H1 (cell line): Measurements from ENCODE around the gene SLIT3. TPM values are rescaled to one million over a fixed set of nuclear protein-coding genes. Genes with fewer than 3 reads are reported as not detected.

Source experiments
- CTCF ChIA-PET: fragments of 300-600 bp; sonication (Branson Sonifier 250); formaldehyde crosslinking; loops from one replicate; lab custom pipeline; 2021; ENCODE audit not compliant: partially characterized antibody; lab: Charles Lee
- POLR2A ChIA-PET: fragments of 300-600 bp; sonication (Branson Sonifier 250); formaldehyde crosslinking; loops from one replicate; lab custom pipeline; 2021; ENCODE audit warnings: inconsistent platforms; ENCODE audit not compliant: partially characterized antibody; lab: Charles Lee
- DNase-seq, 2 experiments: peaks; one replicate each; pipeline versions ENCODE4 v3.0.0 to v3.0.0-alpha.2; 2010 to 2022; ENCODE audit warnings: low spot score in 2 of 2, low read depth in 1 of 2, mixed read lengths in 1 of 2
- FAIRE-seq: peaks from 2 replicates; lab custom pipeline; 2011; peaks lifted over from hg19 to GRCh38; lab: Jason Lieb, UNC
- H2AFZ ChIP-seq: 2 replicates; pipeline ENCODE4 v1.8.1; 2012; ENCODE audit warnings: low read length, inconsistent platforms
- H2AK5ac ChIP-seq: 2 replicates; pipeline ENCODE4 v1.6.1; 2013; ENCODE audit warnings: low read depth, low read length
- H2BK120ac ChIP-seq: replicated peaks from 2 replicates; pipeline ENCODE3; 2013; ENCODE audit warnings: low read depth, low read length, inconsistent platforms
- H2BK12ac ChIP-seq: 2 replicates; pipeline ENCODE4 v1.6.1; 2013; ENCODE audit warnings: low read depth, low read length
- H2BK15ac ChIP-seq: 2 replicates; pipeline ENCODE4 v1.6.1; 2013; ENCODE audit warnings: low read length
- H2BK20ac ChIP-seq: 2 replicates; pipeline ENCODE4 v1.6.1; 2013; ENCODE audit warnings: low read length
- H2BK5ac ChIP-seq: 2 replicates; pipeline ENCODE4 v1.6.1; 2013; ENCODE audit warnings: low read depth, low read length
- H3K14ac ChIP-seq: 2 replicates; pipeline ENCODE4 v1.6.1; 2013; ENCODE audit warnings: inconsistent platforms; ENCODE audit not compliant: insufficient read length
- H3K18ac ChIP-seq: 2 replicates; pipeline ENCODE4 v1.6.1; 2013; ENCODE audit warnings: low read length; ENCODE audit errors: extremely low read depth
- H3K23ac ChIP-seq: 2 replicates; pipeline ENCODE4 v1.6.1; 2013; ENCODE audit warnings: inconsistent platforms; ENCODE audit not compliant: insufficient read length
- H3K23me2 ChIP-seq: 2 replicates; pipeline ENCODE4 v1.6.1; 2013; ENCODE audit warnings: low read depth, low read length
- H3K27ac ChIP-seq: 2 replicates; pipeline ENCODE4 v1.6.1; 2011; ENCODE audit warnings: low read depth, low read length, inconsistent platforms
- H3K27me3 ChIP-seq, 4 experiments: replicated peaks in 1 of 4; 1 replicate in 1 of 4; 2 replicates in 3 of 4; pipeline versions ENCODE4 v1.6.1 to v1.8.1; 2011 to 2013; ENCODE audit warnings: low read length in 3 of 4, mild to moderate bottlenecking in 3 of 4, inconsistent platforms in 2 of 4, mixed read lengths in 2 of 4, moderate library complexity in 1 of 4; ENCODE audit not compliant: control insufficient read depth in 3 of 4, insufficient read depth in 3 of 4; ENCODE audit errors: extremely low read depth in 1 of 4
- H3K36me3 ChIP-seq, 4 experiments: 2 replicates each; pipeline versions ENCODE4 v1.6.1 to v1.8.1; 2011 to 2013; ENCODE audit warnings: mild to moderate bottlenecking in 4 of 4, low read length in 3 of 4, moderate library complexity in 2 of 4, control low read depth in 1 of 4, inconsistent platforms in 1 of 4; ENCODE audit not compliant: insufficient read depth in 4 of 4, control insufficient read depth in 2 of 4
- H3K4ac ChIP-seq: replicated peaks from 2 replicates; pipeline ENCODE3; 2013; ENCODE audit warnings: low read length, low read depth, mixed read lengths, inconsistent platforms; ENCODE audit not compliant: insufficient read length
- H3K4me1 ChIP-seq, 4 experiments: replicated peaks in 1 of 4; 1 replicate in 1 of 4; 2 replicates in 3 of 4; pipeline versions ENCODE4 v1.6.1 to v1.8.1; 2011 to 2013; ENCODE audit warnings: low read length in 3 of 4, inconsistent platforms in 2 of 4, mixed read lengths in 1 of 4; ENCODE audit not compliant: insufficient read depth in 4 of 4, control insufficient read depth in 3 of 4
- H3K4me2 ChIP-seq, 2 experiments: 2 replicates each; pipeline versions ENCODE4 v1.6.1 to v1.8.1; 2011 to 2013; ENCODE audit warnings: low read depth in 2 of 2, low read length in 2 of 2, control low read depth in 1 of 2, inconsistent platforms in 1 of 2, mild to moderate bottlenecking in 1 of 2; ENCODE audit not compliant: insufficient read depth in 1 of 2
- H3K4me3 ChIP-seq, 4 experiments: fragments of 200-600, 300-600 bp in 1 of 4; sonication (generic), shearing (Covaris generic), sonication (Bioruptor Twin) in 1 of 4; 2 replicates each; pipeline versions ENCODE4 v1.5.1 to v1.8.1; 2011 to 2016; ENCODE audit warnings: low read length in 4 of 4, low read depth in 3 of 4, control low read depth in 2 of 4, inconsistent platforms in 2 of 4, mild to moderate bottlenecking in 2 of 4, mixed read lengths in 1 of 4, moderate library complexity in 1 of 4; ENCODE audit not compliant: insufficient read depth in 2 of 4; ENCODE audit errors: extremely low read depth in 1 of 4
- H3K56ac ChIP-seq: replicated peaks from 2 replicates; pipeline ENCODE3; 2013; ENCODE audit warnings: low read depth, mild to moderate bottlenecking, mixed read lengths, low read length, inconsistent platforms; ENCODE audit not compliant: insufficient read length
- H3K79me1 ChIP-seq: 2 replicates; pipeline ENCODE4 v1.6.1; 2013; ENCODE audit warnings: low read depth, low read length, control low read depth
- H3K79me2 ChIP-seq, 2 experiments: 2 replicates each; pipeline versions ENCODE4 v1.6.1 to v1.8.1; 2012 to 2013; ENCODE audit warnings: low read length in 2 of 2, mild to moderate bottlenecking in 2 of 2, inconsistent platforms in 1 of 2; ENCODE audit not compliant: insufficient read depth in 2 of 2, control insufficient read depth in 1 of 2
- H3K9ac ChIP-seq, 4 experiments: replicated peaks in 1 of 4; 1 replicate in 1 of 4; 2 replicates in 3 of 4; pipeline versions ENCODE4 v1.6.1 to v1.8.1; 2011 to 2013; ENCODE audit warnings: low read depth in 3 of 4, low read length in 3 of 4, control low read depth in 2 of 4, mild to moderate bottlenecking in 2 of 4, moderate library complexity in 2 of 4, inconsistent platforms in 1 of 4; ENCODE audit errors: extremely low read depth in 1 of 4
- H3K9me3 ChIP-seq, 2 experiments: 2 replicates each; pipeline versions ENCODE4 v1.6.1 to v1.8.1; 2012 to 2013; ENCODE audit warnings: mild to moderate bottlenecking in 2 of 2, moderate library complexity in 2 of 2, control low read depth in 1 of 2, inconsistent platforms in 1 of 2, low read depth in 1 of 2, low read length in 1 of 2, mixed read lengths in 1 of 2; ENCODE audit not compliant: insufficient read depth in 2 of 2
- H4K20me1 ChIP-seq, 2 experiments: replicated peaks in 1 of 2; 2 replicates each; pipeline versions ENCODE3 to v1.8.1; 2011 to 2013; ENCODE audit warnings: inconsistent platforms in 2 of 2, low read length in 2 of 2, mild to moderate bottlenecking in 1 of 2; ENCODE audit not compliant: insufficient read depth in 2 of 2, control insufficient read depth in 1 of 2
- H4K5ac ChIP-seq: 2 replicates; pipeline ENCODE4 v1.6.1; 2013; ENCODE audit warnings: low read length, low read depth, mixed read lengths, inconsistent platforms; ENCODE audit not compliant: insufficient read length
- H4K8ac ChIP-seq: 2 replicates; pipeline ENCODE4 v1.8.0; 2013; ENCODE audit warnings: mild to moderate bottlenecking, moderate library complexity, low read length, inconsistent platforms; ENCODE audit not compliant: insufficient read depth; ENCODE audit errors: extremely low read depth
- H4K91ac ChIP-seq: replicated peaks from 2 replicates; pipeline ENCODE3; 2013; ENCODE audit warnings: low read length, mixed read lengths, inconsistent platforms; ENCODE audit not compliant: insufficient read length
- CHD1 ChIP-seq: IDR thresholded peaks from 2 replicates; pipeline ENCODE4 v1.6.1; 2012; ENCODE audit warnings: low read depth, low read length, improper control_type of control experiment
- EZH2 ChIP-seq: fragments of 200-600 bp; sonication (generic); IDR thresholded peaks from 2 replicates; pipeline ENCODE4 v1.7.1; 2012; ENCODE audit warnings: low read depth, mild to moderate bottlenecking, moderate library complexity, low read length, inconsistent platforms; ENCODE audit not compliant: severe bottlenecking
- GTF2F1 ChIP-seq: IDR thresholded peaks from 2 replicates; pipeline ENCODE4 v1.6.1; 2012; ENCODE audit warnings: low read depth, low read length, improper control_type of control experiment, borderline replicate concordance
- HDAC2 ChIP-seq, 2 experiments: fragments of 300-600 bp in 1 of 2; sonication (generic) in 1 of 2; IDR thresholded peaks; 2 replicates each; pipeline ENCODE4 v1.6.1; 2011 to 2012; ENCODE audit warnings: low read depth in 2 of 2, low read length in 2 of 2, mild to moderate bottlenecking in 2 of 2, moderate library complexity in 2 of 2, borderline replicate concordance in 1 of 2, inconsistent platforms in 1 of 2
- HDAC6 ChIP-seq: IDR thresholded peaks from one replicate; pipeline ENCODE4 v1.7.1; 2012; ENCODE audit warnings: low read depth, mild to moderate bottlenecking, inconsistent platforms, low read length, moderate library complexity
- JUN ChIP-seq: IDR thresholded peaks from 2 replicates; pipeline ENCODE4 v1.6.1; 2011; ENCODE audit warnings: low read depth, mild to moderate bottlenecking, improper control_type of control experiment, low read length
- KDM1A ChIP-seq: fragments of 200-600, 300-600 bp; sonication (generic); IDR thresholded peaks from 2 replicates; pipeline ENCODE4 v1.7.1; 2016; ENCODE audit warnings: mild to moderate bottlenecking, low read length, borderline replicate concordance
- KDM4A ChIP-seq: IDR thresholded peaks from one replicate; pipeline ENCODE4 v1.7.1; 2012; ENCODE audit warnings: low read depth, mild to moderate bottlenecking, moderate library complexity, low read length, inconsistent platforms; ENCODE audit not compliant: severe bottlenecking
- MAFK ChIP-seq: IDR thresholded peaks from 2 replicates; pipeline ENCODE4 v1.6.1; 2012; ENCODE audit warnings: low read depth, mild to moderate bottlenecking, improper control_type of control experiment, low read length
- NANOG ChIP-seq: IDR thresholded peaks from 2 replicates; pipeline ENCODE4 v1.6.1; 2011; ENCODE audit warnings: low read length, low read depth, mild to moderate bottlenecking, inconsistent platforms; ENCODE audit not compliant: insufficient read depth, poor library complexity, severe bottlenecking
- POLR2A ChIP-seq, 2 experiments: IDR thresholded peaks; 1 replicate in 1 of 2; 2 replicates in 1 of 2; pipeline ENCODE4 v1.6.1; 2011; ENCODE audit warnings: low read depth in 2 of 2, low read length in 2 of 2, mild to moderate bottlenecking in 2 of 2; ENCODE audit errors: control extremely low read depth in 1 of 2
- POLR2AphosphoS5 ChIP-seq: IDR thresholded peaks from 2 replicates; pipeline ENCODE4 v1.6.1; 2011; ENCODE audit warnings: low read depth, low read length
- SAP30 ChIP-seq: fragments of 300-600 bp; sonication (generic); IDR thresholded peaks from 2 replicates; pipeline ENCODE4 v1.7.1; 2012; ENCODE audit warnings: low read length, moderate library complexity, mild to moderate bottlenecking, inconsistent platforms; ENCODE audit not compliant: insufficient read depth, insufficient replicate concordance
- SUZ12 ChIP-seq: fragments of 200-600 bp; sonication (generic); IDR thresholded peaks from 2 replicates; pipeline ENCODE4 v1.6.1; 2012; ENCODE audit warnings: mild to moderate bottlenecking, inconsistent platforms, low read length, moderate library complexity, mixed read lengths
- WGBS, 2 experiments: shearing (Covaris generic) in 1 of 2; methylation state at CpG; one replicate each; pipeline versions ENCODE4 v1.1.6 to v1.1.7; 2013 to 2015; ENCODE audit warnings: low lambda C conversion rate in 2 of 2, mixed read lengths in 2 of 2, inconsistent platforms in 1 of 2, low coverage in 1 of 2, missing lambda C conversion rate in 1 of 2; ENCODE audit not compliant: insufficient replicate concordance in 2 of 2, insufficient coverage in 1 of 2, insufficient read length in 1 of 2; ENCODE audit errors: extremely low coverage in 1 of 2, missing lambda C conversion rate in 1 of 2; 5-methylcytosine and 5-hydroxymethylcytosine counted together
- polyA plus RNA-seq, 7 experiments: library from polyadenylated mRNA; depleted of rRNA in 3 of 7; stranded (reverse) in 5 of 7; unstranded in 2 of 7; fragments of >200 nt in 5 of 7; fragments of 200-250 nt in 2 of 7; gene quantifications; 1 replicate in 5 of 7; 2 replicates in 1 of 7; 4 replicates in 1 of 7; pipeline versions ENCODE4 v1.2.1 to v1.2.3, GENCODE V29; 2011 to 2013; ENCODE audit warnings: missing spikeins in 2 of 7, mixed read lengths in 2 of 7
- total RNA-seq: library from RNA; stranded (reverse); fragmentation: NEBNext Ultra II Directional; extraction: Animal tissue kit (Norgen Biotek cat#: 25700); gene quantifications from 2 replicates; pipeline ENCODE4 v1.2.1, GENCODE V29; 2021

SLIT3 gene
- total and polyA plus RNA-seq, 2 of the 8 experiments (the other 6 are each of a cell fraction or from before 2014, with no cell fraction given), result 1.1 to 1.2 TPM

GRCh38 chr5:169165052-169165451 is 135.9 kb downstream of the SLIT3 start:
- POLR2A ChIA-PET, result no interaction called here
- TF ChIP-seq HDAC6 (no peak), KDM4A (no peak), KDM1A (no peak), HDAC2 (IDR thresholded peaks at IDR 0.05; ENCODE audit: borderline replicate concordance in 1 of 2, low read depth in 2 of 2, low read length in 2 of 2) (no peak), POLR2A (IDR thresholded peaks at IDR 0.05; ENCODE audit: control extremely low read depth in 1 of 2, low read depth in 2 of 2, low read length in 2 of 2) (no peak), EZH2 (no peak), SAP30 (no peak), MAFK (no peak), JUN (no peak), GTF2F1 (no peak), NANOG (no peak), POLR2AphosphoS5 (no peak), SUZ12 (no peak), CHD1 (no peak)

More at GRCh38 chr5:169165052-169165451, 135.9 kb downstream of the SLIT3 start:
- H2BK12ac ChIP-seq, result 0 out of 2 replicates have a peak overlapping the region, but pooled peaks have one; percentile 50
- H3K23ac ChIP-seq, result no peak overlapping the region
- no peaks in the 10 kb centered on the region for H3K79me2 ChIP-seq
- H3K79me1 ChIP-seq, result no peaks in the 10 kb centered on the region
- H2AK5ac ChIP-seq, result peak overlapping the region; percentile 24; the same call in 1 of the 2 replicates
- no peak for DNase-seq
- no peak for FAIRE-seq
- H3K9ac ChIP-seq, result no peak overlapping the region
- CTCF ChIA-PET, result interaction anchor here (1.3 kb wide), 1 partner anchor 16 kb away, joined by 3 read pairs; no protein-coding TSS in a partner anchor
- no peak overlapping the region for H3K4me3 ChIP-seq
- no peaks in the 10 kb centered on the region for H3K23me2 ChIP-seq
- H4K20me1 ChIP-seq, result no peaks in the 10 kb centered on the region
- no peak overlapping the region for H4K91ac ChIP-seq
- no peak overlapping the region for H3K56ac ChIP-seq
- H3K4me1 ChIP-seq, result peaks cover 0 to 11% (median 3%) of the 10 kb centered on the region in 4 experiments; a peak in 4 of 7 replicates
- H2AFZ ChIP-seq, result no peak overlapping the region
- H2BK5ac ChIP-seq, result no peak overlapping the region
- H4K8ac ChIP-seq, result no peak overlapping the region
- H2BK120ac ChIP-seq, result no peak overlapping the region
- no peak overlapping the region for H2BK15ac ChIP-seq
- H4K5ac ChIP-seq, result no peak overlapping the region
- H3K18ac ChIP-seq, result no peak overlapping the region
- no peaks in the 10 kb centered on the region for H3K9me3 ChIP-seq
- H3K27me3 ChIP-seq, result no peaks in the 10 kb centered on the region
- no peak overlapping the region for H3K27ac ChIP-seq
- H2BK20ac ChIP-seq, result no peak overlapping the region
- H3K14ac ChIP-seq, result no peak overlapping the region
- no peaks in the 10 kb centered on the region for H3K36me3 ChIP-seq
- WGBS, 2 experiments, result 88% methylated on average over 1 of the region's 1 CpG; no CpG with 5 or more reads in 1 of the 2 experiments
- H3K4ac ChIP-seq, result no peak overlapping the region
- H3K4me2 ChIP-seq, result 0 out of 4 replicates have a peak overlapping the region, but pooled peaks of 1 of the 2 experiments have one; percentile 23
